Measurements from ENCODE around the gene ZBTB47.

Gene ZBTB47

GRCh38 chr3:42699511-42699971 is 46.0 kb downstream of the ZBTB47 start:
- no peak for DNase-seq (ENCODE audit: low read depth)

- DNase-seq (ENCODE audit: low read depth), result no peak
These were observed 47.1 kb downstream of the ZBTB47 start for GRCh38 chr3:42700366-42701288.

- DNase-seq (ENCODE audit: low read depth), result peak; percentile 63
These were observed 48.0 kb downstream of the ZBTB47 start for GRCh38 chr3:42701371-42702065.

- no peak for DNase-seq (ENCODE audit: low read depth)
These were observed 48.8 kb downstream of the ZBTB47 start, which contains the start of gene HHATL for GRCh38 chr3:42702066-42702951. TSS of gene HHATL (minus strand) at chr3:42702798. CDS start at chr3:42700826, 1,972 bp downstream.

- DNase-seq (ENCODE audit: low read depth), result no peak
These were observed 49.6 kb downstream of the ZBTB47 start for GRCh38 chr3:42702982-42703694.

GRCh38 chr3:42703695-42704025 is 50.2 kb downstream of the ZBTB47 start:
- no peak for DNase-seq (ENCODE audit: low read depth)

- no peak for DNase-seq (ENCODE audit: low read depth)
These were observed 50.8 kb downstream of the ZBTB47 start for GRCh38 chr3:42704136-42704841.

- no peak for DNase-seq (ENCODE audit: low read depth)
These were observed 51.7 kb downstream of the ZBTB47 start for GRCh38 chr3:42705058-42705767.

GRCh38 chr3:42705962-42706585 is 52.6 kb downstream of the ZBTB47 start:
- DNase-seq (ENCODE audit: low read depth), result no peak

GRCh38 chr3:42706721-42707619 is 53.5 kb downstream of the ZBTB47 start:
- DNase-seq (ENCODE audit: low read depth), result no peak

GRCh38 chr3:42707620-42708355 is 54.3 kb downstream of the ZBTB47 start:
- no peak for DNase-seq (ENCODE audit: low read depth)

- DNase-seq (ENCODE audit: low read depth), result no peak
These were observed 55.2 kb downstream of the ZBTB47 start for GRCh38 chr3:42708611-42709151.

GRCh38 chr3:42709621-42710020 is 56.1 kb downstream of the ZBTB47 start:
- DNase-seq (ENCODE audit: low read depth), result no peak

GRCh38 chr3:42710323-42711021 is 57.0 kb downstream of the ZBTB47 start:
- no peak for DNase-seq (ENCODE audit: low read depth)

- DNase-seq (ENCODE audit: low read depth), result peak; percentile 9
These were observed 58.2 kb downstream of the ZBTB47 start for GRCh38 chr3:42711491-42712343.

- no peak for DNase-seq (ENCODE audit: low read depth)
These were observed 58.8 kb downstream of the ZBTB47 start for GRCh38 chr3:42712344-42712648.
